NCI-H748 (cell line): ENCODE measurements around the gene RGS7.
A peak's percentile ranks its signal among the peaks of the same experiment; 100 is the strongest.
"Not testable (repeated sequence)": the region's sequence is repeated elsewhere in the genome, so short reads cannot be mapped to it uniquely, and the experiment has no call there.

Experiments used
- DNase-seq: peaks from one replicate; lab custom pipeline; 2025; ENCODE audit not compliant: unreplicated experiment; lab: John Stamatoyannopoulos, UW

RGS7 gene

GRCh38 chr1:240998024-240998423 lies 359.0 kb downstream of the RGS7 start:
- DNase-seq = no peak

- DNase-seq = no peak
Observed at GRCh38 chr1:240993004-240993403, 364.0 kb downstream of the RGS7 start.

GRCh38 chr1:240991230-240991629 lies 365.8 kb downstream of the RGS7 start:
- no peak for DNase-seq

GRCh38 chr1:240987928-240988327 lies 369.1 kb downstream of the RGS7 start:
- peak; percentile 2 for DNase-seq

- no peak for DNase-seq
Observed at GRCh38 chr1:240985081-240985480, 371.9 kb downstream of the RGS7 start.

- no peak for DNase-seq
Observed at GRCh38 chr1:240980342-240980741, 376.7 kb downstream of the RGS7 start.

GRCh38 chr1:240976685-240977084 lies 380.3 kb downstream of the RGS7 start:
- DNase-seq = no peak

- no peak for DNase-seq
Observed at GRCh38 chr1:240973875-240974274, 383.1 kb downstream of the RGS7 start.

GRCh38 chr1:240972059-240972458 lies 384.9 kb downstream of the RGS7 start:
- not testable (repeated sequence) for DNase-seq

GRCh38 chr1:240970253-240970652 lies 386.8 kb downstream of the RGS7 start:
- no peak for DNase-seq

- DNase-seq = no peak
Observed at GRCh38 chr1:240968864-240969263, 388.1 kb downstream of the RGS7 start.

- DNase-seq = peak; percentile 10
Observed at GRCh38 chr1:240967070-240967724, 389.8 kb downstream of the RGS7 start.

- peak; percentile 2 for DNase-seq
Observed at GRCh38 chr1:240965581-240966091, 391.4 kb downstream of the RGS7 start.

- DNase-seq = no peak
Observed at GRCh38 chr1:240962086-240962485, 394.9 kb downstream of the RGS7 start.

GRCh38 chr1:240956424-240956823 lies 400.6 kb downstream of the RGS7 start:
- DNase-seq = no peak

- no peak for DNase-seq
Observed at GRCh38 chr1:240956020-240956419, 401.0 kb downstream of the RGS7 start.

GRCh38 chr1:240947438-240948224 lies 409.4 kb downstream of the RGS7 start:
- DNase-seq = no peak

GRCh38 chr1:240946926-240947325 lies 410.1 kb downstream of the RGS7 start:
- DNase-seq = peak; percentile 2

- DNase-seq = no peak
Observed at GRCh38 chr1:240942901-240943300, 414.1 kb downstream of the RGS7 start.

GRCh38 chr1:240941701-240942370 lies 415.2 kb downstream of the RGS7 start:
- no peak for DNase-seq

- DNase-seq = no peak
Observed at GRCh38 chr1:240936911-240937668, 419.9 kb downstream of the RGS7 start.
